K562 (cell line): Measurements from ENCODE around the gene SEC61A1. TPM values are rescaled to one million over a fixed set of nuclear protein-coding genes. Genes with fewer than 3 reads are reported as not detected.

Source experiments
- E2F8 ChIP-seq: fragments of 450-650 bp; IDR thresholded peaks from 2 replicates; pipeline ENCODE4 v1.7.1; 2018; ENCODE audit warnings: mild to moderate bottlenecking, low read depth; ENCODE audit not compliant: partially characterized antibody
- GTF2B ChIP-seq: IDR thresholded peaks from 2 replicates; pipeline ENCODE4 v1.6.1; 2011; ENCODE audit not compliant: insufficient read length; ENCODE audit errors: extremely low read depth
- GTF3C2 ChIP-seq: IDR thresholded peaks from 3 replicates; pipeline ENCODE4 v1.6.1; 2011; ENCODE audit warnings: borderline replicate concordance, mild to moderate bottlenecking, moderate library complexity; ENCODE audit not compliant: insufficient read length; ENCODE audit errors: extremely low read depth
- IRF2 ChIP-seq: sonication (generic); formaldehyde crosslinking; IDR thresholded peaks from 2 replicates; pipeline ENCODE4 v1.8.1; 2022; ENCODE audit warnings: mild to moderate bottlenecking, missing genetic modification reagents
- MCM2 ChIP-seq: fragments of 450-650 bp; IDR thresholded peaks from 2 replicates; pipeline ENCODE4 v1.6.1; 2017; ENCODE audit warnings: low read depth, mild to moderate bottlenecking
- MIER1 ChIP-seq: fragments of 450-650 bp; IDR thresholded peaks from 2 replicates; pipeline ENCODE4 v1.6.1; 2016; ENCODE audit warnings: antibody characterized with exemption, mild to moderate bottlenecking, low read depth
- MYC ChIP-seq, 2 experiments: fragments of 250-450 bp in 1 of 2; sonication (Bioruptor Pico) in 1 of 2; IDR thresholded peaks; 2 replicates each; pipeline versions ENCODE4 v1.5.1 to v1.6.1; 2012 to 2021; ENCODE audit warnings: low read depth in 2 of 2, borderline replicate concordance in 1 of 2, improper control_type of control experiment in 1 of 2, low read length in 1 of 2, mild to moderate bottlenecking in 1 of 2, moderate library complexity in 1 of 2
- NEUROD1 ChIP-seq: fragments of 150-350 bp; IDR thresholded peaks from 2 replicates; pipeline ENCODE4 v1.6.1; 2014; ENCODE audit warnings: borderline replicate concordance, low read length, low read depth; ENCODE audit not compliant: partially characterized antibody
- NR0B1 ChIP-seq: fragments of 450-650 bp; IDR thresholded peaks from one replicate; pipeline ENCODE4 v1.6.1; 2018; ENCODE audit warnings: mild to moderate bottlenecking, moderate library complexity; ENCODE audit not compliant: partially characterized antibody
- PPARD ChIP-seq: fragments of 250-450 bp; sonication (Bioruptor Pico); IDR thresholded peaks from 2 replicates; pipeline ENCODE4 v1.8.0; 2022; ENCODE audit warnings: inconsistent platforms, mild to moderate bottlenecking, moderate library complexity
- SMARCC2 ChIP-seq: fragments of 450-650 bp; IDR thresholded peaks from 2 replicates; pipeline ENCODE4 v1.6.1; 2017; ENCODE audit warnings: antibody characterized with exemption, moderate library complexity, mild to moderate bottlenecking, low read depth
- TEAD4 ChIP-seq, 2 experiments: sonication (generic) in 1 of 2; formaldehyde crosslinking in 1 of 2; IDR thresholded peaks; 2 replicates each; pipeline versions ENCODE4 v1.6.1 to v1.8.0; 2012 to 2022; ENCODE audit warnings: borderline replicate concordance in 1 of 2, inconsistent platforms in 1 of 2, low read length in 1 of 2, mild to moderate bottlenecking in 1 of 2, missing genetic modification reagents in 1 of 2
- ZNF311 ChIP-seq: fragments of 250-450 bp; sonication (Bioruptor Pico); IDR thresholded peaks from 2 replicates; pipeline ENCODE4 v1.4.0; 2020; ENCODE audit warnings: mild to moderate bottlenecking, moderate library complexity
- ZNF354B ChIP-seq: fragments of 250-450 bp; sonication (Bioruptor Pico); IDR thresholded peaks from 2 replicates; pipeline ENCODE4 v1.4.0; 2020
- polyA plus RNA-seq, 8 experiments: library from polyadenylated mRNA; depleted of rRNA in 4 of 8; stranded (reverse) in 5 of 8; unstranded in 3 of 8; fragments of >200 nt; fragmentation: Nextera tagmentation in 2 of 8; fragmentation: Illumina TruSeq in 1 of 8; extraction: Ambion mirVana in 2 of 8; extraction: Trizol in 1 of 8; gene quantifications; 2 replicates each; pipeline versions ENCODE4 v1.2.1 to v1.2.3, GENCODE V29; 2011 to 2014; ENCODE audit warnings: inconsistent platforms in 1 of 8, missing spikeins in 1 of 8
- total RNA-seq, 7 experiments: library from RNA; depleted of rRNA in 6 of 7; stranded (reverse); fragments of >200 nt in 6 of 7; fragmentation: Illumina TruSeq in 2 of 7; extraction: Trizol in 2 of 7; gene quantifications; 2 replicates each; pipeline versions ENCODE4 v1.2.1 to v1.2.3, GENCODE V29; 2011 to 2021; ENCODE audit warnings: low replicate concordance in 1 of 7
- TF ChIP-seq, protein P1 (sequence below): fragments of 250-450 bp; sonication (Bioruptor Pico); IDR thresholded peaks from 2 replicates; pipeline ENCODE4 v1.5.0; 2020; ENCODE audit warnings: mild to moderate bottlenecking

SEC61A1 gene
- total and polyA plus RNA-seq, 9 of the 15 experiments (the other 6 are each of a cell fraction or from before 2014, with no cell fraction given): 1.9 to 140 (median 79.1) TPM

GRCh38 chr3:128075522-128076482, 23.6 kb downstream of the SEC61A1 start (continued):
- TF ChIP-seq, protein P1, sequence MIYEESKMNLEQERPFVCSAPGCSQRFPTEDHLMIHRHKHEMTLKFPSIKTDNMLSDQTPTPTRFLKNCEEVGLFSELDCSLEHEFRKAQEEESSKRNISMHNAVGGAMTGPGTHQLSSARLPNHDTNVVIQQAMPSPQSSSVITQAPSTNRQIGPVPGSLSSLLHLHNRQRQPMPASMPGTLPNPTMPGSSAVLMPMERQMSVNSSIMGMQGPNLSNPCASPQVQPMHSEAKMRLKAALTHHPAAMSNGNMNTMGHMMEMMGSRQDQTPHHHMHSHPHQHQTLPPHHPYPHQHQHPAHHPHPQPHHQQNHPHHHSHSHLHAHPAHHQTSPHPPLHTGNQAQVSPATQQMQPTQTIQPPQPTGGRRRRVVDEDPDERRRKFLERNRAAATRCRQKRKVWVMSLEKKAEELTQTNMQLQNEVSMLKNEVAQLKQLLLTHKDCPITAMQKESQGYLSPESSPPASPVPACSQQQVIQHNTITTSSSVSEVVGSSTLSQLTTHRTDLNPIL (CRISPR knock-in tag): no peak
- TF ChIP-seq MCM2 (no peak), IRF2 (CRISPR knock-in tag) (no peak), GTF2B (no peak), GTF3C2 (no peak), NEUROD1 (peak; percentile 58), MYC (IDR thresholded peaks at IDR 0.05; ENCODE audit: low read depth, low read length) (peak; percentile 78), MYC (CRISPR knock-in tag; IDR thresholded peaks at IDR 0.05; ENCODE audit: borderline replicate concordance, low read depth) (no peak), ZNF354B (CRISPR knock-in tag) (no peak), ZNF311 (CRISPR knock-in tag) (no peak), MIER1 (no peak), E2F8 (no peak), NR0B1 (no peak), TEAD4 (IDR thresholded peaks at IDR 0.05; ENCODE audit: low read length) (no peak; the same call in 1 of the 2 replicates), TEAD4 (CRISPR knock-in tag; IDR thresholded peaks at IDR 0.05; ENCODE audit: borderline replicate concordance) (no peak), PPARD (no peak), SMARCC2 (no peak)
